K562 (cell line): ENCODE data around the gene PDZRN4. TPM values are rescaled to one million over a fixed set of nuclear protein-coding genes. Genes with fewer than 3 reads are reported as not detected.

Source experiments
- ATAC-seq: fragments of 200-7000 bp; cut with Tn5 transposase; 3 replicates; pipeline ENCODE4 v1.9.1; 2020; ENCODE audit warnings: moderate library complexity
- BruUV-seq: library from RNA; stranded (reverse); fragments of 400-500 nt; replicated peaks from 2 replicates; lab custom pipeline; 2021; lab: Mats Ljungman, UMichigan
- CTCF ChIA-PET: fragments of 300-600 bp; formaldehyde crosslinking; extraction: SDS; loops from one replicate; lab custom pipeline; 2021; ENCODE audit warnings: low intra/inter-chr PET ratio; lab: Yijun Ruan, JAX
- POLR2A ChIA-PET: fragments of 300-600, 350-650 bp; sonication (Branson Sonifier 250); formaldehyde crosslinking; extraction: SDS; loops from one replicate; lab custom pipeline; 2021; ENCODE audit warnings: antibody characterized with exemption, inconsistent platforms; lab: Yijun Ruan, JAX
- DNase-seq, 4 experiments: peaks; one replicate each; pipeline versions ENCODE4 v3.0.0 to v3.0.0-alpha.2; 2011 to 2018; ENCODE audit warnings: low spot score in 3 of 4, mixed read lengths in 3 of 4; ENCODE audit errors: extremely low read depth in 1 of 4
- FAIRE-seq: peaks from 2 replicates; lab custom pipeline; 2011; peaks lifted over from hg19 to GRCh38; lab: Jason Lieb, UNC
- H2AFZ ChIP-seq: 2 replicates; pipeline ENCODE4 v1.6.0; 2011; ENCODE audit warnings: low read depth, low read length, control low read depth, inconsistent platforms
- H3K27ac ChIP-seq: fragments of 200-600 bp; 3 replicates; pipeline ENCODE4 v1.8.0; 2011; ENCODE audit warnings: low read depth, mild to moderate bottlenecking, control low read depth, inconsistent platforms, low read length, moderate library complexity, mixed read lengths; ENCODE audit errors: extremely low read depth
- H3K27me3 ChIP-seq, 2 experiments: fragments of 300-600 bp in 1 of 2; 2 replicates in 1 of 2; 3 replicates in 1 of 2; pipeline versions ENCODE4 v1.6.0 to v1.8.0; 2011; ENCODE audit warnings: inconsistent platforms in 2 of 2, low read length in 2 of 2, mild to moderate bottlenecking in 1 of 2, mixed read lengths in 1 of 2, moderate library complexity in 1 of 2; ENCODE audit not compliant: control insufficient read depth in 2 of 2, insufficient read depth in 2 of 2
- H3K36me3 ChIP-seq: fragments of 300-600 bp; 3 replicates; pipeline ENCODE4 v1.8.0; 2011; ENCODE audit warnings: mild to moderate bottlenecking, low read length, inconsistent platforms; ENCODE audit not compliant: control insufficient read depth, insufficient read depth
- H3K4me1 ChIP-seq, 2 experiments: fragments of 200-600 bp in 1 of 2; replicated peaks in 1 of 2; 2 replicates in 1 of 2; 3 replicates in 1 of 2; pipeline versions ENCODE4 v1.5.1 to v1.8.0; 2011; ENCODE audit warnings: inconsistent platforms in 2 of 2, low read length in 2 of 2, mild to moderate bottlenecking in 1 of 2, mixed read lengths in 1 of 2, moderate library complexity in 1 of 2; ENCODE audit not compliant: control insufficient read depth in 2 of 2, insufficient read depth in 2 of 2
- H3K4me2 ChIP-seq: 2 replicates; pipeline ENCODE4 v1.6.1; 2011; ENCODE audit warnings: low read length, control low read depth, inconsistent platforms, mixed read lengths; ENCODE audit not compliant: insufficient read depth
- H3K4me3 ChIP-seq: fragments of 200-600 bp; sonication (generic), shearing (Covaris generic); 2 replicates; pipeline ENCODE4 v1.5.1; 2016; ENCODE audit warnings: control low read depth, inconsistent platforms
- H3K79me2 ChIP-seq: fragments of 200-600 bp; 3 replicates; pipeline ENCODE4 v1.8.0; 2011; ENCODE audit warnings: low read length, inconsistent platforms; ENCODE audit not compliant: control insufficient read depth, insufficient read depth
- H3K9ac ChIP-seq, 2 experiments: 2 replicates each; pipeline versions ENCODE4 v1.6.0 to v1.6.1; 2011; ENCODE audit warnings: low read depth in 2 of 2, low read length in 2 of 2, control low read depth in 1 of 2, inconsistent platforms in 1 of 2, mild to moderate bottlenecking in 1 of 2, mixed read lengths in 1 of 2; ENCODE audit not compliant: insufficient read depth in 1 of 2
- H3K9me1 ChIP-seq: one replicate; pipeline ENCODE4 v1.6.0; 2011; ENCODE audit warnings: inconsistent platforms, mild to moderate bottlenecking, low read length, moderate library complexity; ENCODE audit not compliant: control insufficient read depth, insufficient read depth
- H3K9me3 ChIP-seq: replicated peaks from 2 replicates; pipeline ENCODE4 v1.5.1; 2011; ENCODE audit warnings: low read depth, low read length, inconsistent platforms; ENCODE audit not compliant: control insufficient read depth, insufficient read depth
- H4K20me1 ChIP-seq: replicated peaks from 2 replicates; pipeline ENCODE4 v1.6.1; 2011; ENCODE audit warnings: low read length, inconsistent platforms, mixed read lengths; ENCODE audit not compliant: control insufficient read depth, insufficient read depth
- ATF1 ChIP-seq, 2 experiments: fragments of 450-650 bp in 1 of 2; IDR thresholded peaks; 2 replicates each; pipeline ENCODE4 v1.6.1; 2016; ENCODE audit warnings: missing compliant biosample characterization in 1 of 2, missing genetic modification characterization in 1 of 2
- CHD1 ChIP-seq: fragments of 200-600 bp; sonication (generic); IDR thresholded peaks from one replicate; pipeline ENCODE4 v1.6.1; 2012; ENCODE audit warnings: mild to moderate bottlenecking, moderate library complexity, low read length, inconsistent platforms
- ETV5 ChIP-seq: sonication (generic); formaldehyde crosslinking; IDR thresholded peaks from 2 replicates; pipeline ENCODE4 v1.4.0; 2020; ENCODE audit warnings: low read depth, mild to moderate bottlenecking, missing genetic modification reagents
- KAT8 ChIP-seq: fragments of 450-650 bp; IDR thresholded peaks from 2 replicates; pipeline ENCODE4 v1.6.1; 2016; ENCODE audit warnings: low read depth, mild to moderate bottlenecking
- WGBS: fragments of 100-300 bp; shearing (Covaris generic); methylation state at CpG from one replicate; pipeline ENCODE4 v1.1.6; 2016; ENCODE audit warnings: low coverage, mixed read lengths; ENCODE audit not compliant: insufficient coverage; ENCODE audit errors: missing lambda C conversion rate; 5-methylcytosine and 5-hydroxymethylcytosine counted together
- in situ Hi-C: fragments of 300-500 bp; cut with MboI; formaldehyde crosslinking; loops from 4 replicates; pipeline ENCODE4 v1.15.0; 2018; ENCODE audit warnings: inconsistent platforms, mixed read lengths
- intact Hi-C: fragments of 100-400 bp; cut with micrococcal nuclease; formaldehyde crosslinking; loops from 2 replicates; pipeline ENCODE4 v1.14.2; 2022
- polyA plus RNA-seq, 8 experiments: library from polyadenylated mRNA; depleted of rRNA in 4 of 8; stranded (reverse) in 5 of 8; unstranded in 3 of 8; fragments of >200 nt; fragmentation: Nextera tagmentation in 2 of 8; fragmentation: Illumina TruSeq in 1 of 8; extraction: Ambion mirVana in 2 of 8; extraction: Trizol in 1 of 8; gene quantifications; 2 replicates each; pipeline versions ENCODE4 v1.2.1 to v1.2.3, GENCODE V29; 2011 to 2014; ENCODE audit warnings: inconsistent platforms in 1 of 8, missing spikeins in 1 of 8
- total RNA-seq, 7 experiments: library from RNA; depleted of rRNA in 6 of 7; stranded (reverse); fragments of >200 nt in 6 of 7; fragmentation: Illumina TruSeq in 2 of 7; extraction: Trizol in 2 of 7; gene quantifications; 2 replicates each; pipeline versions ENCODE4 v1.2.1 to v1.2.3, GENCODE V29; 2011 to 2021; ENCODE audit warnings: low replicate concordance in 1 of 7
- TF ChIP-seq, protein P1 (sequence below), 3 experiments: fragments of 200-800 bp in 1 of 3; sonication (Bioruptor generic) in 1 of 3; sonication (generic) in 1 of 3; formaldehyde crosslinking in 1 of 3; IDR thresholded peaks; 2 replicates each; pipeline versions ENCODE4 v1.6.1 to v1.8.0; 2016 to 2022; ENCODE audit warnings: mild to moderate bottlenecking in 2 of 3, missing compliant biosample characterization in 2 of 3, missing genetic modification characterization in 2 of 3, missing genetic modification reagents in 1 of 3

PDZRN4 gene
- total and polyA plus RNA-seq, 9 of the 15 experiments (the other 6 are each of a cell fraction or from before 2014, with no cell fraction given) = not detected

GRCh38 chr12:41293461-41293860 is 105.3 kb downstream of the PDZRN4 start:
- H3K9me1 ChIP-seq = no peaks in the 10 kb centered on the region
- no peak overlapping the region for H3K9ac ChIP-seq
- no peak for DNase-seq
- no peak for ATAC-seq
- in situ Hi-C loops = loop anchor here (25.0 kb wide), 1 partner anchor 719 kb away; no protein-coding TSS in a partner anchor
- FAIRE-seq = no peak
- no peaks in the 10 kb centered on the region for H3K79me2 ChIP-seq
- H3K4me3 ChIP-seq = no peak overlapping the region
- WGBS = 6% methylated on average over 1 of the region's 1 CpG
- no peak overlapping the region for H3K4me2 ChIP-seq
- intact Hi-C loops = no loop called here
- no TSS peak for BruUV-seq
- POLR2A ChIA-PET = no interaction called here
- no peaks in the 10 kb centered on the region for H3K9me3 ChIP-seq
- H2AFZ ChIP-seq = no peak overlapping the region
- no peak overlapping the region for H3K27ac ChIP-seq
- H3K4me1 ChIP-seq = no peaks in the 10 kb centered on the region
- CTCF ChIA-PET = no interaction called here
- no peaks in the 10 kb centered on the region for H3K27me3 ChIP-seq
- no peaks in the 10 kb centered on the region for H3K36me3 ChIP-seq
- TF ChIP-seq ETV5 (CRISPR knock-in tag) = no peak
- TF ChIP-seq, protein P1, sequence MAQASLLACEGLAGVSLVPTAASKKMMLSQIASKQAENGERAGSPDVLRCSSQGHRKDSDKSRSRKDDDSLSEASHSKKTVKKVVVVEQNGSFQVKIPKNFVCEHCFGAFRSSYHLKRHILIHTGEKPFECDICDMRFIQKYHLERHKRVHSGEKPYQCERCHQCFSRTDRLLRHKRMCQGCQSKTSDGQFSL (CRISPR knock-in tag; IDR thresholded peaks at IDR 0.05) = no peak
- TF ChIP-seq, protein P1 (tag; IDR thresholded peaks at IDR 0.05) = no peak
- TF ChIP-seq KAT8 = no peak
- TF ChIP-seq ATF1 (CRISPR knock-in tag; IDR thresholded peaks at IDR 0.05) = no peak
- TF ChIP-seq ATF1 (tag; IDR thresholded peaks at IDR 0.05) = no peak
- no peak for TF ChIP-seq CHD1
- H4K20me1 ChIP-seq = no peaks in the 10 kb centered on the region
